Keratinocyte (primary cell): ENCODE data around the gene FBP1. TPM values are rescaled to one million over a fixed set of nuclear protein-coding genes. Genes with fewer than 3 reads are reported as not detected.

ENCODE experiments used
- DNase-seq: peaks from one replicate; pipeline ENCODE4 v3.0.0-alpha.2; 2011; ENCODE audit warnings: low read depth, missing footprints, low spot score
- FAIRE-seq: peaks from 2 replicates; lab custom pipeline; 2011; peaks lifted over from hg19 to GRCh38; lab: Jason Lieb, UNC
- H2AFZ ChIP-seq: 2 replicates; pipeline ENCODE4 v1.6.0; 2012; ENCODE audit warnings: low read length, control low read depth, inconsistent platforms; ENCODE audit not compliant: control insufficient read depth
- H3K27ac ChIP-seq: 2 replicates; pipeline ENCODE4 v1.5.1; 2011; ENCODE audit warnings: low read length; ENCODE audit not compliant: control insufficient read depth, insufficient read depth
- H3K27me3 ChIP-seq: 3 replicates; pipeline ENCODE4 v1.6.0; 2011; ENCODE audit warnings: low read length; ENCODE audit not compliant: control insufficient read depth, insufficient read depth; ENCODE audit errors: extremely low read depth
- H3K36me3 ChIP-seq, 2 experiments: 2 replicates in 1 of 2; 3 replicates in 1 of 2; pipeline ENCODE4 v1.5.1; 2011; ENCODE audit warnings: low read length in 2 of 2, mild to moderate bottlenecking in 1 of 2; ENCODE audit not compliant: control insufficient read depth in 2 of 2, insufficient read depth in 2 of 2; ENCODE audit errors: extremely low read depth in 1 of 2
- H3K4me1 ChIP-seq: 3 replicates; pipeline ENCODE4 v1.5.1; 2011; ENCODE audit warnings: low read length; ENCODE audit not compliant: control insufficient read depth, insufficient read depth; ENCODE audit errors: extremely low read depth
- H3K4me2 ChIP-seq: 3 replicates; pipeline ENCODE4 v1.6.0; 2011; ENCODE audit warnings: low read depth, low read length; ENCODE audit not compliant: control insufficient read depth, insufficient read depth; ENCODE audit errors: extremely low read depth
- H3K4me3 ChIP-seq, 3 experiments: fragments of 200-600 bp in 1 of 3; sonication (generic) in 1 of 3; 2 replicates in 2 of 3; 3 replicates in 1 of 3; pipeline ENCODE4 v1.5.1; 2011 to 2016; ENCODE audit warnings: low read length in 3 of 3, mild to moderate bottlenecking in 3 of 3, control low read depth in 2 of 3, inconsistent platforms in 1 of 3, low read depth in 1 of 3, mixed read lengths in 1 of 3, mixed run types in 1 of 3, moderate library complexity in 1 of 3; ENCODE audit not compliant: control insufficient read depth in 2 of 3, insufficient read depth in 2 of 3; ENCODE audit errors: extremely low read depth in 1 of 3
- H3K79me2 ChIP-seq: 2 replicates; pipeline ENCODE4 v1.6.0; 2012; ENCODE audit warnings: low read length; ENCODE audit not compliant: control insufficient read depth, insufficient read depth
- H3K9ac ChIP-seq: 3 replicates; pipeline ENCODE4 v1.6.0; 2011; ENCODE audit warnings: low read length; ENCODE audit not compliant: control insufficient read depth, insufficient read depth; ENCODE audit errors: extremely low read depth
- H3K9me1 ChIP-seq: 3 replicates; pipeline ENCODE4 v1.6.0; 2011; ENCODE audit warnings: low read length; ENCODE audit not compliant: control insufficient read depth, insufficient read depth; ENCODE audit errors: extremely low read depth
- H3K9me3 ChIP-seq: 2 replicates; pipeline ENCODE4 v1.5.1; 2012; ENCODE audit warnings: low read depth, low read length; ENCODE audit not compliant: control insufficient read depth
- H4K20me1 ChIP-seq: 3 replicates; pipeline ENCODE4 v1.6.0; 2011; ENCODE audit warnings: low read length; ENCODE audit not compliant: control insufficient read depth, insufficient read depth; ENCODE audit errors: extremely low read depth
- EZH2 ChIP-seq: IDR thresholded peaks from one replicate; pipeline ENCODE4 v1.6.1; 2012; ENCODE audit warnings: inconsistent platforms, mild to moderate bottlenecking, low read length, moderate library complexity
- dilution Hi-C: fragments of 300-500 bp; cut with MboI; formaldehyde crosslinking; loops from one replicate; pipeline ENCODE4 v1.7.0; 2020; ENCODE audit warnings: low sequenced_read_pairs; ENCODE audit not compliant: extremely low pct_ligation_motif_present
- polyA plus RNA-seq, 5 experiments: library from polyadenylated mRNA; depleted of rRNA in 3 of 5; stranded (reverse) in 3 of 5; stranded (forward) in 1 of 5; unstranded in 1 of 5; fragments of >200 nt; gene quantifications; 1 replicate in 1 of 5; 2 replicates in 3 of 5; 3 replicates in 1 of 5; pipeline versions ENCODE4 v1.2.1 to v1.2.3, GENCODE V29; 2011 to 2012; ENCODE audit warnings: missing spikeins in 2 of 5, low read depth in 1 of 5, low replicate concordance in 1 of 5
- TF ChIP-seq, protein P1 (sequence below), 3 experiments: IDR thresholded peaks in 1 of 3; conservative IDR thresholded peaks in 1 of 3; optimal IDR thresholded peaks in 1 of 3; 2 replicates in 2 of 3; 3 replicates in 1 of 3; pipeline versions ENCODE3 to v1.5.1; 2011; ENCODE audit warnings: low read length in 3 of 3, mild to moderate bottlenecking in 3 of 3, moderate library complexity in 2 of 3, control low read depth in 1 of 3, inconsistent platforms in 1 of 3; ENCODE audit not compliant: insufficient read depth in 2 of 3; ENCODE audit errors: extremely low read depth in 1 of 3

FBP1 gene
- polyA plus RNA-seq, 1 donor (not counting 4 experiments of a cell fraction or from before 2014, with no cell fraction given), result 0.16 TPM

DNA sequence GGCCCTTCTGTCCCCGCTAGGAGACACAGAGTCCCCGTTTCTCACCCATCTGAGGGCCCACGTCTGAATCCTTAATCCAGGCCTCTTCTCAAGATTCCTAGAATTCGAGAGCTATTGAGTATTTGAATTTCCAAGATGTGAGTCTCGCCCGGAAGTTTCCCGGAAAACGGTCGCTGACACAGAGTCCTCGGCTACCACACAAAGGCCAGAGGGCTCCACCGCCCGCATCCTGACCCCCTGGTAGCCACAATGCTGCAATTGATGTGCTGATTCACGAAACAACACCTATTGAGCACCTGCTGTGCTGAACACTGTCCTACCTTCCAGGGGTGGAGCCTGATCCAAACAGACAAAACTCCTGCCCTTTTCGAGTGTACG, 670 bp upstream of the FBP1 start:
- Histone ChIP-seq H3K4me1 (peaks cover 7% of the 10 kb centered on the region), H3K9me1 (no peaks in the 10 kb centered on the region)
- TF ChIP-seq, protein P1, sequence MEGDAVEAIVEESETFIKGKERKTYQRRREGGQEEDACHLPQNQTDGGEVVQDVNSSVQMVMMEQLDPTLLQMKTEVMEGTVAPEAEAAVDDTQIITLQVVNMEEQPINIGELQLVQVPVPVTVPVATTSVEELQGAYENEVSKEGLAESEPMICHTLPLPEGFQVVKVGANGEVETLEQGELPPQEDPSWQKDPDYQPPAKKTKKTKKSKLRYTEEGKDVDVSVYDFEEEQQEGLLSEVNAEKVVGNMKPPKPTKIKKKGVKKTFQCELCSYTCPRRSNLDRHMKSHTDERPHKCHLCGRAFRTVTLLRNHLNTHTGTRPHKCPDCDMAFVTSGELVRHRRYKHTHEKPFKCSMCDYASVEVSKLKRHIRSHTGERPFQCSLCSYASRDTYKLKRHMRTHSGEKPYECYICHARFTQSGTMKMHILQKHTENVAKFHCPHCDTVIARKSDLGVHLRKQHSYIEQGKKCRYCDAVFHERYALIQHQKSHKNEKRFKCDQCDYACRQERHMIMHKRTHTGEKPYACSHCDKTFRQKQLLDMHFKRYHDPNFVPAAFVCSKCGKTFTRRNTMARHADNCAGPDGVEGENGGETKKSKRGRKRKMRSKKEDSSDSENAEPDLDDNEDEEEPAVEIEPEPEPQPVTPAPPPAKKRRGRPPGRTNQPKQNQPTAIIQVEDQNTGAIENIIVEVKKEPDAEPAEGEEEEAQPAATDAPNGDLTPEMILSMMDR (optimal IDR thresholded peaks at IDR 0.05 in 1 of 3, IDR thresholded peaks at IDR 0.05 in 1 of 3, conservative IDR thresholded peaks at IDR 0.05 in 1 of 3; ENCODE audit: extremely low read depth in 1 of 3, insufficient read depth in 2 of 3, low read length in 3 of 3), result no peak

DNA sequence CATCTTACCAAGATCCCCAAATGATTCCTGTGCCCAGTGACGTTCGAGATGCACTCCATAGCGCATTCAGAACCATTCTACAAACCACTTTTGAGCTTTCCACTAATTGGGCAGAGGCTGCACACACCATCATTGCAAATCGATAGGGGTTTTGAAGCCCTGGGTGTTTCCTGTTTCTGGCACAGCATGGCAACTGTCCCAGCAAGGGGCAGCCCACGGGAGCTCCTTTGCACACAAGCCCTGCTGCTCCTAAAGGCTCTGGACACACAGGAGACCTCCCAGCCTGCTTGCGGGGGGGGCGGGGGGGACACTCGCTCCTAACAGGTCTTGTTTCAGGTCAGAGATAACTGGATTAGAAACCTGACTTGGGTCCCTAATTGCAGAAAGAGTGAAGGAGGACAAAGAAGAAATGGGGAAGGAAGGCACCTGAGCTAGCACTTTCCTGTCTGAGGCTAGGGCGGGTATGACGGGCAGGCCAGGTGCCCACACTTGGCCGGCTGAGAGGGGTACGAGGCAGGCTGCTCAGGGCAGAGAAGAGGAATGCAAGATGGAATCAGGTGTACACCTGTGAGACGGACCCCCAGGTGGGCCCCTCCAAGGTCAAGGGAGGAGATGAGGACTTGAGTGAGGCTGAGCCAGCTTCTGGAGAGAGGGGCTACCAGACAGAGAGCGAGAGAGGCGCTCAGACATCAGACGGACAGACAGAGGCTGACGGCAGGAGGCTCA, 820 bp downstream of the FBP1 start:
- H3K9me3 ChIP-seq, result no peaks in the 10 kb centered on the region
- H3K4me2 ChIP-seq, result no peak overlapping the region
- FAIRE-seq (no peak), DNase-seq (no peak)
- no peak overlapping the region for H3K9ac ChIP-seq
- H3K27me3 ChIP-seq, result peaks cover 23% of the 10 kb centered on the region
- H3K4me3 ChIP-seq, result peak overlapping the region in 1 of 3 experiments; percentile 11
- no peak overlapping the region for H2AFZ ChIP-seq
- no peaks in the 10 kb centered on the region for H3K36me3 ChIP-seq
- dilution Hi-C loops, result no loop called here
- TF ChIP-seq EZH2, result no peak
- TF ChIP-seq, protein P1 (optimal IDR thresholded peaks at IDR 0.05 in 1 of 3, IDR thresholded peaks at IDR 0.05 in 1 of 3, conservative IDR thresholded peaks at IDR 0.05 in 1 of 3; ENCODE audit: extremely low read depth in 1 of 3, insufficient read depth in 2 of 3, low read length in 3 of 3), result no peak
- H3K79me2 ChIP-seq, result no peaks in the 10 kb centered on the region
- no peaks in the 10 kb centered on the region for H4K20me1 ChIP-seq
- H3K27ac ChIP-seq, result no peak overlapping the region
- no peaks in the 10 kb centered on the region for H3K4me1 ChIP-seq
- H3K9me1 ChIP-seq, result no peaks in the 10 kb centered on the region

More for the DNA sequence above, 670 bp upstream of the FBP1 start:
- Histone ChIP-seq H3K36me3 (no peaks in the 10 kb centered on the region), H3K4me2 (no peak overlapping the region), H3K27ac (no peak overlapping the region), H4K20me1 (no peaks in the 10 kb centered on the region), H3K4me3 (no peak overlapping the region), H2AFZ (no peak overlapping the region), H3K79me2 (no peaks in the 10 kb centered on the region), H3K27me3 (peaks cover 23% of the 10 kb centered on the region), H3K9ac (no peak overlapping the region), H3K9me3 (no peaks in the 10 kb centered on the region)
- FAIRE-seq (no peak), DNase-seq (no peak)
- dilution Hi-C loops, result no loop called here
